HS-27A (cell line): Measurements from ENCODE around the gene ICE2.

ENCODE experiments used
- DNase-seq: peaks from one replicate; pipeline ENCODE4 v3.0.0-alpha.2; 2012; ENCODE audit warnings: low read depth, missing footprints

ICE2 gene

DNA sequence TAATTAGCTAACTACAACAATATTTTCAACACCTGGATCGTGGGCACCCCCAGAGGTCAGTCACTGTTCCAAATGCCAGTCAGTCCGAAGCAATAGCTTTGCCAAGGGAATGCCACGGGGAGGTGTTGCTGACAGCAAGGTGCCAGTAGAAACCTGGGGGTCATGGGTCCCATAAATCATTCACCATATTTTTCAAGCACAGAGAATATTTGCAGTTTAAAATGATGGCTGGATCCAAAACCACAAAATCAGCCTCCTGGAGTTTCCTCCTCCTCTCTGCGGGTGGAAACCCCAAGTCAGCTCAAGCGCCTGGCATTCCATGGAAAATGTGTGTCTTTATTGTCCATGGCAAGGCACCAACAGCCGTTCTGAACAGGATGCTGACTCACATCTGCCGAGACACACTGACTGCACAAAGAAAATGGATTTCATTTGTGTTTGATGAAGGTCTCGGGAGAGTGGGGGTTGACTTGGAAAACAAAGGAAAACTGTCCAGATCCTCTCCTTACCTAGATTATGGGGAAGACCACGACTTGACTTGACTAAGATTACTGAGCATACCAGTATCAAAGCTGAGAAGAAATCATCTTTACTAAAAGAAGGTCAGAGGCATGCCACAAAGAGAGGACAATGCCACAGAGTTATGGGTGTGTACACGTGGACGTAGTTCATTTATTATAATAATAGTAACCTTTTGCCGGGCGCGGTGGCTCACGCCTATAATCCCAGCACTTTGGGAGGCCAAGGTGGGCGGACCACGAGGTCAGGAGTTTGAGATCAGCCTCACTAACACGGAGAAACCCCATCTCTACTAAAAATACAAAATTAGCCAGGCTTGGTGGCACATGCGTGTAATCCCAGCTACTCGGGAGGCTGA is 107.5 kb downstream of the ICE2 start:
- DNase-seq, result peak; percentile 99

DNA sequence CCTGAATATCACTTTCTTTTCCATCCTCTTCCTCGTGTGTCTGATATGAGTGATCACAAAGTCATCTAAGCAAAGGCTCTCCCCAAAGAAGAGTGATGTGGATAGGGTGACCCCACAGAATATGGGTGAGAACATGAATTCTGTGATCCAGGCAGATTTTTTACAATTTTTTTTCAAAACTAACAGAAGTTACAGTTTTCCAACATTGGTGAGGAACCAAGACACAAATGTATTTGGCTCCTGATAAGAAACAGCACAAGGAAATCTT is 108.1 kb downstream of the ICE2 start:
- DNase-seq, result no peak

DNA sequence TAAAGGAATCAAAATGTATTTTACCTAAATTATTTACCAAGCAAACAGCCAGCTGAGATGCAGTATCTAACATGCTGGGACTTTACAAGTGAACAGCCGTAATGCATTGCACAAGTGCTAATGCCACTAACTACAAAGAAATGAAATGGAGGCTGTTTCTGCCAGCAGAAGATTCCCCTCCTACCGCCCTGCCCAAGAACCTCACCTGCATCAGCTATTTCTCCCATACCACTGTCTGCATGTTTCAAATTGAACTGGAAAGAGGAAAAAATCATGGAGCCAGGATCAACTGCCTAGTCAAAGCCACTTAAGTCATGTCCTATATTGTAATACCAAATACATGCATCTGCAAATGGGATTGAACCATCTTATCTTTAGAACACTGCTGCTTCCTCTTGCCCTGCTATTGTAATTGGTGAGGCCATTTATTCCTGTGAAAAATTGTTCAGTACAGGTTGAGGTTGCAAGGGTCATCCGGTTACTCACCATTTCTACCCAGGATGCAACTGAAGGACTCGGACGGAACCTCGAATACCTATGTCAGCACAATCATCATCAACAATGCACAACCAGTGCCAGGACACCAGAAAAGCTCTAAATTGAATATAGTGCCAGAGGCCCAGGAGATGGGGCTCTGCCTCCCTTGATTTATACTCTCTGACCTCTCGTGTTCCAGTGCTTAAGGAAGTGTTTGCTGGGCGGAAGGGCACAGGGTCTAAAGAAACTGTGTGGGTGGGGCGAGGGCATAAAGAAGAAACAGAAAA is 108.7 kb downstream of the ICE2 start:
- no peak for DNase-seq

DNA sequence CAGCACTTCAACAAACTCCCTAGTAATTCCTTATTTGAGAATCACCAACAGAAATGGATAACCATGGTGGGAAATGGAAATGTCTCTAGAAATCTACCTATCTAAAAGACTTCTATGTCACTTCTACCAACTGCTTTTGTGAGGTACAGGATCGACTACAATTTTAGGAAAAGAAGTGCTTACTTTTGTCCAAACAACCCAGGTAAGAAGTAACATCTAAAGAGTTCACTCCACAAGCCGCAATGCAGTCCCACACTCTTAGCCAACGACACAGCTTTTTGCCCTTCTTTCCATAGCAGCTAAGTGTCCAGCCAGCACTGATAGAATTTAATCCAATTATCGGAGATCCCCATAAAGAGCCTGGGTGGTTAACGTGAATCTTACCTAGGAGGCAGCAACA is 109.2 kb downstream of the ICE2 start:
- no peak for DNase-seq
